A549 (cell line): ENCODE data around the gene SLC38A3. TPM values are rescaled to one million over a fixed set of nuclear protein-coding genes. Genes with fewer than 3 reads are reported as not detected.

ENCODE experiments used
- ATAC-seq, 2 experiments: fragments of 200-7000 bp in 1 of 2; fragments of >200 bp in 1 of 2; cut with Nextera tagmentation in 1 of 2; cut with Tn5 transposase in 1 of 2; 3 replicates each; pipeline versions ENCODE4 v1.8.0 to v1.9.1; 2018 to 2020; ENCODE audit warnings: mild to moderate bottlenecking in 1 of 2, moderate library complexity in 1 of 2
- CTCF ChIA-PET: fragments of 300-600 bp; sonication (Branson Sonifier 250); formaldehyde crosslinking; extraction: SDS; loops from one replicate; lab custom pipeline; 2021; ENCODE audit warnings: antibody characterized with exemption, inconsistent platforms; lab: Yijun Ruan, JAX
- POLR2A ChIA-PET: fragments of 350-600 bp; formaldehyde crosslinking; extraction: SDS; loops from one replicate; lab custom pipeline; 2021; ENCODE audit warnings: antibody characterized with exemption, inconsistent platforms; lab: Yijun Ruan, JAX
- DNase-seq, 2 experiments: peaks; one replicate each; pipeline versions ENCODE4 v3.0.0 to v3.0.0-alpha.2; 2011 to 2016; ENCODE audit warnings: low read depth in 1 of 2, low spot score in 1 of 2
- FAIRE-seq: peaks from 2 replicates; lab custom pipeline; 2011; peaks lifted over from hg19 to GRCh38; lab: Jason Lieb, UNC
- H3K27ac ChIP-seq, 2 experiments: fragments of >200 bp; sonication (Bioruptor Twin); formaldehyde crosslinking; 3 replicates each; pipeline ENCODE4 v1.5.1; 2016 to 2017
- H3K4me1 ChIP-seq: fragments of >200 bp; sonication (Bioruptor Twin); formaldehyde crosslinking; 3 replicates; pipeline ENCODE4 v1.6.1; 2016
- H3K4me2 ChIP-seq: fragments of >200 bp; sonication (Bioruptor Twin); formaldehyde crosslinking; 3 replicates; pipeline ENCODE4 v1.6.1; 2016
- H3K4me3 ChIP-seq: fragments of >200 bp; sonication (Bioruptor Twin); formaldehyde crosslinking; 3 replicates; pipeline ENCODE4 v1.5.1; 2016
- H3K9me3 ChIP-seq: fragments of >200 bp; sonication (Bioruptor Twin); formaldehyde crosslinking; 3 replicates; pipeline ENCODE4 v1.6.1; 2016
- ATOH8 ChIP-seq: fragments of 250-450 bp; sonication (Bioruptor Pico); IDR thresholded peaks from 2 replicates; pipeline ENCODE4 v1.5.0; 2020; ENCODE audit warnings: low read depth, mild to moderate bottlenecking, moderate library complexity
- CBX8 ChIP-seq: fragments of 200-600 bp; sonication (generic); IDR thresholded peaks from 2 replicates; pipeline ENCODE4 v1.6.1; 2016
- E2F6 ChIP-seq: IDR thresholded peaks from 2 replicates; pipeline ENCODE4 v1.6.1; 2012; ENCODE audit warnings: low read depth, borderline replicate concordance
- EHF ChIP-seq: fragments of 250-450 bp; sonication (Bioruptor Pico); IDR thresholded peaks from 2 replicates; pipeline ENCODE4 v1.5.0; 2020; ENCODE audit warnings: mild to moderate bottlenecking
- ELK1 ChIP-seq: fragments of 150-350 bp; IDR thresholded peaks from 2 replicates; pipeline ENCODE4 v1.6.1; 2014; ENCODE audit warnings: low read depth, mild to moderate bottlenecking, low read length
- EP300 ChIP-seq, 2 experiments: fragments of >200 bp; sonication (Bioruptor Twin); formaldehyde crosslinking; IDR thresholded peaks; 2 replicates in 1 of 2; 3 replicates in 1 of 2; pipeline ENCODE4 v1.6.1; 2016 to 2017
- ESRRA ChIP-seq: fragments of 150-350 bp; IDR thresholded peaks from 2 replicates; pipeline ENCODE4 v1.6.1; 2014; ENCODE audit warnings: mild to moderate bottlenecking, low read length, borderline replicate concordance
- FOSL2 ChIP-seq, 2 experiments: fragments of 450-650 bp in 1 of 2; fragments of >200 bp in 1 of 2; sonication (Bioruptor Twin) in 1 of 2; formaldehyde crosslinking; IDR thresholded peaks; 2 replicates each; pipeline versions ENCODE4 v1.5.0 to v1.6.1; 2016 to 2020; ENCODE audit warnings: mild to moderate bottlenecking in 1 of 2, moderate library complexity in 1 of 2
- GATA3 ChIP-seq: IDR thresholded peaks from 2 replicates; pipeline ENCODE4 v1.6.1; 2012; ENCODE audit warnings: borderline replicate concordance
- HES2 ChIP-seq: fragments of >200 bp; sonication (Bioruptor Twin); formaldehyde crosslinking; IDR thresholded peaks from 2 replicates; pipeline ENCODE4 v1.6.1; 2016
- HOXA7 ChIP-seq: fragments of 250-450 bp; sonication (Bioruptor Pico); IDR thresholded peaks from 2 replicates; pipeline ENCODE4 v1.5.0; 2020; ENCODE audit warnings: mild to moderate bottlenecking, moderate library complexity
- JUN ChIP-seq, 2 experiments: fragments of >200 bp; sonication (Bioruptor Twin); formaldehyde crosslinking; IDR thresholded peaks; 2 replicates in 1 of 2; 3 replicates in 1 of 2; pipeline ENCODE4 v1.6.1; 2016 to 2017
- JUNB ChIP-seq: fragments of >200 bp; sonication (Bioruptor Twin); formaldehyde crosslinking; IDR thresholded peaks from 2 replicates; pipeline ENCODE4 v1.6.1; 2016
- KDM1A ChIP-seq: fragments of 200-600 bp; sonication (generic); IDR thresholded peaks from 2 replicates; pipeline ENCODE4 v1.6.1; 2016; ENCODE audit warnings: low read depth, mild to moderate bottlenecking
- KDM5A ChIP-seq: fragments of 200-600 bp; sonication (generic); IDR thresholded peaks from 2 replicates; pipeline ENCODE4 v1.6.1; 2016; ENCODE audit warnings: antibody characterized with exemption, mild to moderate bottlenecking
- NPAS2 ChIP-seq: fragments of 250-450 bp; sonication (Bioruptor Pico); IDR thresholded peaks from 2 replicates; pipeline ENCODE4 v1.8.0; 2022; ENCODE audit warnings: mild to moderate bottlenecking, moderate library complexity, borderline replicate concordance
- NR3C1 ChIP-seq: fragments of >200 bp; sonication (Bioruptor Twin); formaldehyde crosslinking; IDR thresholded peaks from 3 replicates; pipeline ENCODE4 v1.6.1; 2017
- PHF8 ChIP-seq: fragments of 200-600 bp; sonication (generic); IDR thresholded peaks from 2 replicates; pipeline ENCODE4 v1.6.1; 2016; ENCODE audit warnings: low read depth, mild to moderate bottlenecking, antibody characterized with exemption, moderate library complexity, borderline replicate concordance
- REST ChIP-seq: fragments of 200-600 bp; sonication (generic); IDR thresholded peaks from 2 replicates; pipeline ENCODE4 v1.6.1; 2016; ENCODE audit warnings: antibody characterized with exemption, mild to moderate bottlenecking, moderate library complexity
- SREBF2 ChIP-seq: fragments of 450-650 bp; IDR thresholded peaks from 2 replicates; pipeline ENCODE4 v1.6.1; 2014; ENCODE audit warnings: mild to moderate bottlenecking, moderate library complexity
- TFCP2L1 ChIP-seq: fragments of 250-450 bp; sonication (Bioruptor Pico); IDR thresholded peaks from 2 replicates; pipeline ENCODE4 v1.5.0; 2021; ENCODE audit warnings: mild to moderate bottlenecking
- ZC3H11A ChIP-seq: fragments of 450-650 bp; IDR thresholded peaks from 2 replicates; pipeline ENCODE4 v1.6.1; 2014; ENCODE audit warnings: antibody characterized with exemption, mild to moderate bottlenecking
- WGBS: methylation state at CpG from one replicate; pipeline ENCODE4 v1.1.6; 2017; ENCODE audit errors: missing lambda C conversion rate; 5-methylcytosine and 5-hydroxymethylcytosine counted together
- polyA plus RNA-seq, 4 experiments: library from polyadenylated mRNA; depleted of rRNA in 3 of 4; stranded (reverse); fragments of >200 nt; fragmentation: RNase III in 1 of 4; extraction: RNeasy Plus Mini Kit Qiagen cat#74134 plus additional on column Dnase treatment in 1 of 4; gene quantifications; 2 replicates in 3 of 4; 3 replicates in 1 of 4; pipeline ENCODE4 v1.2.3, GENCODE V29; 2011 to 2017
- TF ChIP-seq, protein P1 (sequence below): fragments of 450-650 bp; IDR thresholded peaks from 2 replicates; pipeline ENCODE4 v1.6.1; 2014; ENCODE audit warnings: antibody characterized with exemption

The SLC38A3 gene
- polyA plus RNA-seq, 2 of the 4 experiments (the other 2 are of a cell fraction) = 0.05 TPM; not detected in 1

GRCh38 chr3:50212971-50213370, 7.9 kb downstream of the SLC38A3 start:
- no peak for FAIRE-seq
- no peaks in the 10 kb centered on the region for H3K9me3 ChIP-seq
- no peak overlapping the region; a peak in 1 of 6 replicates for H3K27ac ChIP-seq
- 71% methylated on average over 1 of the region's 3 CpGs for WGBS
- no peak for DNase-seq
- no peaks in the 10 kb centered on the region for H3K4me1 ChIP-seq
- no peak overlapping the region for H3K4me3 ChIP-seq
- TF ChIP-seq NR3C1 (no peak), REST (no peak), JUNB (no peak), NPAS2 (CRISPR knock-in tag) (no peak), TFCP2L1 (CRISPR knock-in tag) (no peak), FOSL2 (IDR thresholded peaks at IDR 0.05) (no peak), FOSL2 (CRISPR knock-in tag; IDR thresholded peaks at IDR 0.05) (no peak), E2F6 (no peak), HOXA7 (no peak), KDM5A (no peak), ESRRA (no peak), HES2 (no peak), PHF8 (no peak)
- TF ChIP-seq, protein P1, sequence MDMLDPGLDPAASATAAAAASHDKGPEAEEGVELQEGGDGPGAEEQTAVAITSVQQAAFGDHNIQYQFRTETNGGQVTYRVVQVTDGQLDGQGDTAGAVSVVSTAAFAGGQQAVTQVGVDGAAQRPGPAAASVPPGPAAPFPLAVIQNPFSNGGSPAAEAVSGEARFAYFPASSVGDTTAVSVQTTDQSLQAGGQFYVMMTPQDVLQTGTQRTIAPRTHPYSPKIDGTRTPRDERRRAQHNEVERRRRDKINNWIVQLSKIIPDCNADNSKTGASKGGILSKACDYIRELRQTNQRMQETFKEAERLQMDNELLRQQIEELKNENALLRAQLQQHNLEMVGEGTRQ = no peak
- H3K4me2 ChIP-seq = no peak overlapping the region
- ChIA-PET POLR2A (no interaction called here), CTCF (interaction anchor here (1.0 to 25.9 kb wide), 4 partner anchors 12 to 47 kb away, joined by 3 to 550 read pairs (median 34); partner anchors contain the start of gene GNAT1)
- no peak for ATAC-seq

DNA sequence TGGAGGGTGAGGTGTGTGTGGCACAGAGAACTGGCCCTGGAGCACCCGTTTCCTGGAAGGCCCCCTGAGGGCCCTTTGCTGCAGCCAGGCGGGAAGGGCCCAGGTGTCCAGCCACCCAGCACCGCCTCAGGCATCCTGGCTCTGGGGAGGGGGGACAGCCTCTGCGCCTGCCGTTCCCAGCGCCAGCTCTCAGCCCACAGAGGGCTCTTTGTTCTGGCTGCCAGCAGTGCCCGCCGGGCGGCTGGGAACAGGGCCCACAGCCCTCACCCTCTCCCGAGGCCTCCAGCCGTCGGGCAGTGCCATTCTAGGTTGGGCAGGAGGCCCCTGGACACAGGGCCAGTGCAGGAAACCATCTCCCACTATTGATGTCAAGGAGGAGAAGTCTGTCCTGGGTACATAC, 8.3 kb downstream of the SLC38A3 start:
- no peak for ATAC-seq

More for the DNA sequence above, 8.3 kb downstream of the SLC38A3 start:
- no peaks in the 10 kb centered on the region for H3K4me1 ChIP-seq
- ChIA-PET POLR2A (no interaction called here), CTCF (interaction anchor here (0.9 to 25.9 kb wide), 5 partner anchors 10 to 47 kb away, joined by 3 to 550 read pairs (median 4); partner anchors contain the start of gene GNAT1)
- TF ChIP-seq KDM1A (no peak), NPAS2 (CRISPR knock-in tag) (no peak), GATA3 (no peak), ZC3H11A (no peak), SREBF2 (no peak), JUN (IDR thresholded peaks at IDR 0.05) (no peak), E2F6 (no peak), EHF (CRISPR knock-in tag) (no peak), EP300 (IDR thresholded peaks at IDR 0.05) (no peak), ATOH8 (no peak), HOXA7 (no peak), HES2 (no peak), ELK1 (no peak), CBX8 (no peak)
- TF ChIP-seq, protein P1 = no peak
- no peak overlapping the region for H3K4me3 ChIP-seq
- 90% methylated on average over 12 of the region's 12 CpGs for WGBS
- H3K27ac ChIP-seq = no peak overlapping the region
- FAIRE-seq (no peak), DNase-seq (no peak)
- H3K9me3 ChIP-seq = no peaks in the 10 kb centered on the region
- no peak overlapping the region for H3K4me2 ChIP-seq
